Measurements from ENCODE around the gene FKBP7.
"Not testable (repeated sequence)": the region's sequence is repeated elsewhere in the genome, so short reads cannot be mapped to it uniquely, and the experiment has no call there.

The FKBP7 gene

GRCh38 chr2:178448968-178449661 is 29.3 kb downstream of the FKBP7 start:
- no peak for FAIRE-seq

- FAIRE-seq = no peak
These were observed 37.0 kb downstream of the FKBP7 start for GRCh38 chr2:178441426-178441825.

GRCh38 chr2:178436662-178437061 is 41.7 kb downstream of the FKBP7 start:
- no peak for FAIRE-seq

- no peak for FAIRE-seq
These were observed 49.1 kb downstream of the FKBP7 start for GRCh38 chr2:178429336-178429735.

GRCh38 chr2:178428396-178428806 is 50.0 kb downstream of the FKBP7 start:
- FAIRE-seq = no peak

- no peak for FAIRE-seq
These were observed 50.9 kb downstream of the FKBP7 start for GRCh38 chr2:178427458-178427857.

GRCh38 chr2:178426388-178426787 is 52.0 kb downstream of the FKBP7 start:
- no peak for FAIRE-seq

GRCh38 chr2:178425255-178425827 is 53.1 kb downstream of the FKBP7 start:
- no peak for FAIRE-seq

GRCh38 chr2:178423746-178424145 is 54.7 kb downstream of the FKBP7 start:
- FAIRE-seq = not testable (repeated sequence)

- no peak for FAIRE-seq
These were observed 56.3 kb downstream of the FKBP7 start for GRCh38 chr2:178422097-178422496.

GRCh38 chr2:178420463-178420999 is 57.9 kb downstream of the FKBP7 start:
- no peak for FAIRE-seq

- no peak for FAIRE-seq
These were observed 59.3 kb downstream of the FKBP7 start for GRCh38 chr2:178419123-178419522.

GRCh38 chr2:178418426-178418825 is 60.0 kb downstream of the FKBP7 start:
- FAIRE-seq = no peak

GRCh38 chr2:178417916-178418315 is 60.5 kb downstream of the FKBP7 start:
- FAIRE-seq = no peak

- FAIRE-seq = no peak
These were observed 62.4 kb downstream of the FKBP7 start for GRCh38 chr2:178415979-178416378.

- FAIRE-seq = peak; percentile 50
These were observed 63.8 kb downstream of the FKBP7 start for GRCh38 chr2:178414266-178415247.

Measured in endometrium (tissue), 2 donors.